Measurements from ENCODE around the gene RETN. TPM values are rescaled to one million over a fixed set of nuclear protein-coding genes. Genes with fewer than 3 reads are reported as not detected.

Gene RETN
- total RNA-seq, 2 experiments from 2014 or later, result not detected

- BruUV-seq (replicated peaks), result no TSS peak
- peak; percentile 71 for DNase-seq (ENCODE audit: low spot score)
- peak overlapping the region; percentile 51 for H3K27ac ChIP-seq (ENCODE audit: low read depth, low read length, poor library complexity, severe bottlenecking)
- ChIA-PET POLR2A (no interaction called here), CTCF (ENCODE audit: unreplicated experiment) (no interaction called here)
- no peaks in the 10 kb centered on the region for H3K79me2 ChIP-seq (ENCODE audit: insufficient read depth, low read depth, low read length)
- peaks cover 75% of the 10 kb centered on the region for H3K4me1 ChIP-seq (ENCODE audit: insufficient read depth, low read length, poor library complexity, severe bottlenecking)
- peak overlapping the region; percentile 47 for H3K4me2 ChIP-seq (ENCODE audit: low read length)
- peak overlapping the region; percentile 33; the same call in 1 of the 2 replicates for H2AFZ ChIP-seq (ENCODE audit: low read length)
- no peaks in the 10 kb centered on the region for H3K9me3 ChIP-seq (ENCODE audit: low read length)
- H3K9me2 ChIP-seq (ENCODE audit: insufficient read depth, low read length), result no peaks in the 10 kb centered on the region
- peak overlapping the region; percentile 18 for H3K4me3 ChIP-seq (ENCODE audit: low read depth, low read length, poor library complexity, severe bottlenecking)
- no peak for TF ChIP-seq EZH2phosphoT487 (IDR thresholded peaks at IDR 0.05; ENCODE audit: borderline replicate concordance, low read depth, low read length)
- no peak for TF ChIP-seq CTCF (conservative IDR thresholded peaks at IDR 0.05; ENCODE audit: low read length)
- H3K36me3 ChIP-seq (ENCODE audit: insufficient read depth, low read length), result no peaks in the 10 kb centered on the region
- H4K20me1 ChIP-seq (ENCODE audit: insufficient read depth, low read length), result no peaks in the 10 kb centered on the region
- intact Hi-C loops (cut with micrococcal nuclease; ENCODE audit: unreplicated experiment), result no loop called here
These were observed 36.7 kb downstream of the RETN start for GRCh38 chr19:7705387-7706187.

GRCh38 chr19:7706188-7706954 is 37.5 kb downstream of the RETN start:
- BruUV-seq (replicated peaks), result no TSS peak
- intact Hi-C loops (cut with micrococcal nuclease; ENCODE audit: unreplicated experiment), result no loop called here
- no peak for DNase-seq (ENCODE audit: low spot score)
- Histone ChIP-seq H3K27ac (ENCODE audit: low read depth, low read length, poor library complexity, severe bottlenecking) (peak overlapping the region; percentile 51), H2AFZ (ENCODE audit: low read length) (peak overlapping the region; percentile 33; the same call in 1 of the 2 replicates), H3K36me3 (ENCODE audit: insufficient read depth, low read length) (no peaks in the 10 kb centered on the region), H4K20me1 (ENCODE audit: insufficient read depth, low read length) (no peaks in the 10 kb centered on the region), H3K79me2 (ENCODE audit: insufficient read depth, low read depth, low read length) (no peaks in the 10 kb centered on the region), H3K9me3 (ENCODE audit: low read length) (no peaks in the 10 kb centered on the region), H3K9me2 (ENCODE audit: insufficient read depth, low read length) (no peaks in the 10 kb centered on the region), H3K4me2 (ENCODE audit: low read length) (peak overlapping the region; percentile 47), H3K4me3 (ENCODE audit: low read depth, low read length, poor library complexity, severe bottlenecking) (no peak overlapping the region), H3K4me1 (ENCODE audit: insufficient read depth, low read length, poor library complexity, severe bottlenecking) (peaks cover 72% of the 10 kb centered on the region)
- CTCF ChIA-PET (ENCODE audit: unreplicated experiment), result no interaction called here
- POLR2A ChIA-PET, result interaction anchor here (1.0 kb wide), 1 partner anchor 7 kb away, joined by 3 read pairs; no protein-coding TSS in a partner anchor
- TF ChIP-seq CTCF (conservative IDR thresholded peaks at IDR 0.05; ENCODE audit: low read length), result no peak
- TF ChIP-seq EZH2phosphoT487 (IDR thresholded peaks at IDR 0.05; ENCODE audit: borderline replicate concordance, low read depth, low read length), result no peak

Measured in OCI-LY7 (cell line).